Activated CD8-positive, alpha-beta memory T cell treated with anti-CD3 and anti-CD28 coated beads, Interleukin-2, amount 10 ng/mL, durations not matched to agents 7 days and 5 days (primary cell): ENCODE results near the gene LAD1. TPM values are rescaled to one million over a fixed set of nuclear protein-coding genes. Genes with fewer than 3 reads are reported as not detected.

ENCODE experiments used
- ATAC-seq: fragments of 150-1000 bp; cut with Tn5 transposase; one replicate; pipeline ENCODE4 v1.10.0; 2021; ENCODE audit warnings: moderate library complexity
- CTCF ChIA-PET: fragments of 350-600 bp; sonication (Branson Sonifier 250); formaldehyde crosslinking; loops from one replicate; lab custom pipeline; 2021; ENCODE audit warnings: antibody characterized with exemption; lab: Charles Lee
- DNase-seq: peaks from one replicate; pipeline ENCODE4 v3.0.0-alpha.2; 2020
- H3K27ac Mint-ChIP-seq: one replicate; pipeline ENCODE4 v1.8.0; 2021; ENCODE audit warnings: mild to moderate bottlenecking, mixed read lengths
- H3K27me3 Mint-ChIP-seq: one replicate; pipeline ENCODE4 v1.8.0; 2021; ENCODE audit warnings: mixed read lengths
- H3K36me3 Mint-ChIP-seq: one replicate; pipeline ENCODE4 v1.8.0; 2021; ENCODE audit warnings: mild to moderate bottlenecking, mixed read lengths
- H3K4me1 Mint-ChIP-seq: one replicate; pipeline ENCODE4 v1.8.0; 2021; ENCODE audit warnings: mixed read lengths
- H3K4me3 Mint-ChIP-seq: one replicate; pipeline ENCODE4 v1.8.0; 2021; ENCODE audit warnings: mild to moderate bottlenecking, moderate library complexity, mixed read lengths
- H3K9me3 Mint-ChIP-seq: one replicate; pipeline ENCODE4 v1.8.0; 2022; ENCODE audit warnings: low read depth, mixed read lengths
- total RNA-seq, 2 experiments: library from RNA; stranded (reverse); gene quantifications; one replicate each; pipeline ENCODE4 v1.2.3, GENCODE V29; 2021

LAD1 gene
- total RNA-seq, 2 experiments from 2014 or later: not detected

- ATAC-seq (no peak), DNase-seq (no peak)
- H3K4me3 Mint-ChIP-seq: no peak overlapping the region
These were observed 9.7 kb upstream of the LAD1 start for GRCh38 chr1:201408834-201409200.

GRCh38 chr1:201408176-201408833 is 9.2 kb upstream of the LAD1 start:
- no peaks in the 10 kb centered on the region for H3K27me3 Mint-ChIP-seq
- H3K4me3 Mint-ChIP-seq: no peak overlapping the region
- H3K36me3 Mint-ChIP-seq: no peaks in the 10 kb centered on the region
- peak; percentile 78 for ATAC-seq
- H3K9me3 Mint-ChIP-seq: no peaks in the 10 kb centered on the region
- CTCF ChIA-PET: interaction anchor here (1.3 to 1.9 kb wide), 3 partner anchors 8 to 27 kb away, joined by 3 to 7 read pairs (median 4); no protein-coding TSS in a partner anchor
- H3K4me1 Mint-ChIP-seq: no peaks in the 10 kb centered on the region
- DNase-seq: peak; percentile 77
- no peak overlapping the region for H3K27ac Mint-ChIP-seq

More at GRCh38 chr1:201408834-201409200, 9.7 kb upstream of the LAD1 start:
- Mint-ChIP-seq H3K4me1 (no peaks in the 10 kb centered on the region), H3K27ac (no peak overlapping the region), H3K27me3 (no peaks in the 10 kb centered on the region), H3K36me3 (no peaks in the 10 kb centered on the region), H3K9me3 (no peaks in the 10 kb centered on the region)
- CTCF ChIA-PET: interaction anchor here (0.8 to 1.9 kb wide), 4 partner anchors 9 to 151 kb away, joined by 3 to 7 read pairs (median 4); no protein-coding TSS in a partner anchor

- no peaks in the 10 kb centered on the region for H3K36me3 Mint-ChIP-seq
- ATAC-seq: no peak
- no peak overlapping the region for H3K27ac Mint-ChIP-seq
- no peak for DNase-seq
- no peak overlapping the region for H3K4me3 Mint-ChIP-seq
- H3K9me3 Mint-ChIP-seq: no peaks in the 10 kb centered on the region
- H3K4me1 Mint-ChIP-seq: no peaks in the 10 kb centered on the region
- CTCF ChIA-PET: interaction anchor here (1.3 to 1.5 kb wide), 2 partner anchors 10 to 21 kb away, joined by 3 read pairs; no protein-coding TSS in a partner anchor
- no peaks in the 10 kb centered on the region for H3K27me3 Mint-ChIP-seq
These were observed 7.8 kb upstream of the LAD1 start for GRCh38 chr1:201406831-201407406.

- Mint-ChIP-seq H3K27ac (no peak overlapping the region), H3K36me3 (no peaks in the 10 kb centered on the region), H3K9me3 (no peaks in the 10 kb centered on the region), H3K27me3 (no peaks in the 10 kb centered on the region), H3K4me1 (no peaks in the 10 kb centered on the region), H3K4me3 (no peak overlapping the region)
- ATAC-seq (no peak), DNase-seq (no peak)
- CTCF ChIA-PET: interaction anchor here (1.1 to 1.5 kb wide), 3 partner anchors 11 to 108 kb away, joined by 3 read pairs; no protein-coding TSS in a partner anchor
These were observed 6.3 kb upstream of the LAD1 start for GRCh38 chr1:201405484-201405831.

GRCh38 chr1:201404722-201405483 is 5.8 kb upstream of the LAD1 start:
- Mint-ChIP-seq H3K36me3 (no peaks in the 10 kb centered on the region), H3K4me3 (no peak overlapping the region), H3K4me1 (no peaks in the 10 kb centered on the region), H3K9me3 (no peaks in the 10 kb centered on the region), H3K27me3 (no peaks in the 10 kb centered on the region), H3K27ac (peak overlapping the region; percentile 27)
- no peak for ATAC-seq
- CTCF ChIA-PET: interaction anchor here (1.1 to 1.5 kb wide), 2 partner anchors 12 to 108 kb away, joined by 3 read pairs; no protein-coding TSS in a partner anchor
- DNase-seq: no peak

GRCh38 chr1:201404055-201404454 is 4.9 kb upstream of the LAD1 start:
- H3K27me3 Mint-ChIP-seq: no peaks in the 10 kb centered on the region
- CTCF ChIA-PET: no interaction called here
- no peaks in the 10 kb centered on the region for H3K36me3 Mint-ChIP-seq
- H3K9me3 Mint-ChIP-seq: no peaks in the 10 kb centered on the region
- H3K4me3 Mint-ChIP-seq: no peak overlapping the region
- no peak for DNase-seq
- no peaks in the 10 kb centered on the region for H3K4me1 Mint-ChIP-seq
- no peak for ATAC-seq
- H3K27ac Mint-ChIP-seq: no peak overlapping the region

GRCh38 chr1:201403359-201403758 is 4.2 kb upstream of the LAD1 start:
- no peak overlapping the region for H3K4me3 Mint-ChIP-seq
- no peaks in the 10 kb centered on the region for H3K4me1 Mint-ChIP-seq
- DNase-seq: no peak
- H3K27ac Mint-ChIP-seq: no peak overlapping the region
- no peak for ATAC-seq
- H3K27me3 Mint-ChIP-seq: peaks cover 6% of the 10 kb centered on the region
- no peaks in the 10 kb centered on the region for H3K36me3 Mint-ChIP-seq
- H3K9me3 Mint-ChIP-seq: no peaks in the 10 kb centered on the region
- CTCF ChIA-PET: no interaction called here

GRCh38 chr1:201401700-201402099 is 2.6 kb upstream of the LAD1 start:
- no peak for ATAC-seq
- CTCF ChIA-PET: interaction anchor here (1.2 kb wide), 1 partner anchor 16 kb away, joined by 4 read pairs; no protein-coding TSS in a partner anchor

GRCh38 chr1:201400852-201401230 is 1.7 kb upstream of the LAD1 start:
- H3K36me3 Mint-ChIP-seq: no peaks in the 10 kb centered on the region
- H3K9me3 Mint-ChIP-seq: no peaks in the 10 kb centered on the region
- H3K27me3 Mint-ChIP-seq: peaks cover 16% of the 10 kb centered on the region
- H3K27ac Mint-ChIP-seq: no peak overlapping the region
- ATAC-seq (no peak), DNase-seq (no peak)
- H3K4me3 Mint-ChIP-seq: no peak overlapping the region
- CTCF ChIA-PET: interaction anchor here (1.2 kb wide), 2 partner anchors 8 to 15 kb away, joined by 3 to 4 read pairs; no protein-coding TSS in a partner anchor
- H3K4me1 Mint-ChIP-seq: no peaks in the 10 kb centered on the region

More at GRCh38 chr1:201401700-201402099, 2.6 kb upstream of the LAD1 start:
- no peak overlapping the region for H3K27ac Mint-ChIP-seq
- H3K4me3 Mint-ChIP-seq: no peak overlapping the region
- no peak for DNase-seq
- H3K9me3 Mint-ChIP-seq: no peaks in the 10 kb centered on the region
- no peaks in the 10 kb centered on the region for H3K36me3 Mint-ChIP-seq
- no peaks in the 10 kb centered on the region for H3K4me1 Mint-ChIP-seq
- H3K27me3 Mint-ChIP-seq: peaks cover 16% of the 10 kb centered on the region

- Mint-ChIP-seq H3K4me3 (no peak overlapping the region), H3K27ac (no peak overlapping the region), H3K27me3 (peaks cover 16% of the 10 kb centered on the region), H3K36me3 (no peaks in the 10 kb centered on the region), H3K4me1 (no peaks in the 10 kb centered on the region), H3K9me3 (no peaks in the 10 kb centered on the region)
- ATAC-seq: no peak
- CTCF ChIA-PET: interaction anchor here (1.0 to 1.2 kb wide), 3 partner anchors 9 to 287 kb away, joined by 3 to 4 read pairs (median 3); no protein-coding TSS in a partner anchor
- DNase-seq: no peak
These were observed 1.2 kb upstream of the LAD1 start for GRCh38 chr1:201400212-201400851.

GRCh38 chr1:201399352-201400126 is 415 bp upstream of the LAD1 start:
- Mint-ChIP-seq H3K4me1 (no peaks in the 10 kb centered on the region), H3K27ac (no peak overlapping the region), H3K9me3 (no peaks in the 10 kb centered on the region), H3K27me3 (peaks cover 20% of the 10 kb centered on the region), H3K36me3 (no peaks in the 10 kb centered on the region), H3K4me3 (no peak overlapping the region)
- ATAC-seq (no peak), DNase-seq (no peak)
- CTCF ChIA-PET: interaction anchor here (1.0 to 1.2 kb wide), 2 partner anchors 9 to 286 kb away, joined by 3 read pairs; no protein-coding TSS in a partner anchor

GRCh38 chr1:201397675-201398074 is 1.4 kb downstream of the LAD1 start:
- CTCF ChIA-PET: no interaction called here
- H3K9me3 Mint-ChIP-seq: no peaks in the 10 kb centered on the region
- DNase-seq (no peak), ATAC-seq (no peak)
- no peak overlapping the region for H3K4me3 Mint-ChIP-seq
- no peaks in the 10 kb centered on the region for H3K4me1 Mint-ChIP-seq
- peaks cover 29% of the 10 kb centered on the region for H3K27me3 Mint-ChIP-seq
- no peak overlapping the region for H3K27ac Mint-ChIP-seq
- H3K36me3 Mint-ChIP-seq: no peaks in the 10 kb centered on the region
